ENCODE measurements around the gene UQCC5.

UQCC5 gene

DNA sequence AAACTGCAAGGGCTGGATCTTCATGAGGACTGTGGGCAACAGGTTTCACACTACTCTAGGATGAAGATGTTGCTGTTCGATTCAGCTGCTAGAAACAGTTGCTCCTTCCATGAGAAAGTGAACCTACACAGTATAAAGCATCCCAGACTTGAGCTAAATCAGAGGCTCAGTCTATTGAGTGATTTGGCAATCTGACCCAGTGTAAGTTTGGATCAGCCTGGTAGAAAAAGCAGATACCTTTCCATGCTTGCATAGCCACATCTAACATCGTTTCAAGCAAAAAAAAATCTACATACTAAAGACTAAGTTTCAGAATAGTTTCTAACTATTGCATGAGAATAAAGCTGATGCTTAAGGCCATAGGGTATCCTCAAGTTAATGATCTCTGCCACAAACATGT is 4.6 kb downstream of the UQCC5 start:
- no peak for TF ChIP-seq CTCF (IDR thresholded peaks at IDR 0.05; ENCODE audit: low read depth, low read length, missing control alignments)
- DNase-seq (ENCODE audit: extremely low read depth, low read depth) = no peak

DNA sequence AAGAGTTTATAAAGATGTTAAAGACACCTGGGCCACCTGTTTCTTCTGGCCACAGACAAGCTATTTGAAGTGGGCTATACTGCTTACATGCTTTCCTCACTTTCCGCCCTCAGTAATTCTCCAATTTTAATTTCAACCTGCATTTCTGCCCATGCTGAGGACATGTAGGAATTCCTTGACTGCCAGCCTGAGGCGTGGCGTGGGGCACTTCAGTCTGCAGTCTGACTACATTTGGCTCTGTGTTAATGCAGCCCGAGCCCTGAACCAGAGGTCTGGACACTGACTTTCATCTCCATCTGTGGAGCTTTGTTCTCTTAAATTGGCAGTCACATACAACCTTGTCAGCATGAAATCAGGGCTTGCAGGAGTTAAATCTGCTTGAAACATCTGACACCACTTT is 8.5 kb downstream of the UQCC5 start:
- H3K4me3 ChIP-seq (replicated peaks; ENCODE audit: low read depth, low read length) = no peak overlapping the region
- DNase-seq (ENCODE audit: extremely low read depth, low read depth) = no peak
- TF ChIP-seq CTCF (IDR thresholded peaks at IDR 0.05; ENCODE audit: low read depth, low read length, missing control alignments) = no peak

More for the DNA sequence above, 4.6 kb downstream of the UQCC5 start:
- H3K4me3 ChIP-seq (replicated peaks; ENCODE audit: low read depth, low read length) = no peak overlapping the region

- H3K4me3 ChIP-seq (replicated peaks; ENCODE audit: low read depth, low read length) = no peak overlapping the region
- no peak for DNase-seq (ENCODE audit: extremely low read depth, low read depth)
- no peak for TF ChIP-seq CTCF (IDR thresholded peaks at IDR 0.05; ENCODE audit: low read depth, low read length, missing control alignments)
Measured at GRCh38 chr3:52546111-52546901, 9.9 kb downstream of the UQCC5 start.

DNA sequence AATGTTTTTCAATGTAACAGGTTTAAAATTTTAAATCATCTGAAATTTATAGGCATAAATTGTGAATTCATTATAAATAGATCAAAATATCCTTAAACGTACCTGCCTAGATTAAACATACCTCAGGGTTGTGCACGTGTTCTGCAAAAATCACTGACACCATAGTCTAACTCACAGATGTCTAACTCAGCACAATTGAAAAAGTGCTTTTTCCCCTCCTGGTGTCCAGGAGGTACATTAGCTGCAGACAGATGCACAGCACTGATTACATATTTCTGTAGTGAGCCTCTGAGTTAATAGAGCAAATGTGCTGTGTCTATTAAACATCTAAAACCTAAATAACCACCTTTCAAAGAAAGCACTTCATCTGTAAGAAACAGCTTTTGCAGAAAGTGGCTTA is 10.7 kb downstream of the UQCC5 start:
- no peak overlapping the region for H3K4me3 ChIP-seq (replicated peaks; ENCODE audit: low read depth, low read length)
- DNase-seq (ENCODE audit: extremely low read depth, low read depth) = no peak
- TF ChIP-seq CTCF (IDR thresholded peaks at IDR 0.05; ENCODE audit: low read depth, low read length, missing control alignments) = no peak

GRCh38 chr3:52551118-52551517 is 14.7 kb downstream of the UQCC5 start:
- no peak for TF ChIP-seq CTCF (IDR thresholded peaks at IDR 0.05; ENCODE audit: low read depth, low read length, missing control alignments)
- no peak for DNase-seq (ENCODE audit: extremely low read depth, low read depth)
- H3K4me3 ChIP-seq (replicated peaks; ENCODE audit: low read depth, low read length) = no peak overlapping the region

DNA sequence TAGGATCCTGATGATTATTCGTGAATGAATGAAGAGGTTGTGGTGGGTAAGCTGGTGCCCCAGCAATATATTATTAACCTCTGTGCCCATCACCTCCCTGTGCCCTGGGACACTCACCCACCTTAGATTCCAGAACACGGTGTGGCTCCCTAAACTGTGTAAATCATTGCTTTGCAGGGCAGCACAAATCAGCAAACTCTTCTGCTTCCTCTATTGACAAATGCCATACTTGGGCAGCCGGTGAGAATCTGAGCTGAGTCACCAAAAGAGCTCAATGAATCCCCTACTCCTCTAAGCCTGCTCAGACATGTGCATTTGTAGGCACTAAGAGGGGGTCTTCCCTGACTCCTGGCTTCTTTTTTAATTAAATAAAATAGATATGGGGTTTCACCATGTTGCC is 15.7 kb downstream of the UQCC5 start:
- TF ChIP-seq CTCF (IDR thresholded peaks at IDR 0.05; ENCODE audit: low read depth, low read length, missing control alignments) = no peak
- DNase-seq (ENCODE audit: extremely low read depth, low read depth) = no peak
- no peak overlapping the region for H3K4me3 ChIP-seq (replicated peaks; ENCODE audit: low read depth, low read length)

Measured in HFF-Myc (cell line).